Cortex of kidney (tissue), 1 donor: ENCODE data around the gene APCDD1L.
"Not testable (repeated sequence)": the region's sequence is repeated elsewhere in the genome, so short reads cannot be mapped to it uniquely, and the experiment has no call there.

Experiments
- DNase-seq: peaks from one replicate; lab custom pipeline; 2025; lab: John Stamatoyannopoulos, UW

Gene APCDD1L

DNA sequence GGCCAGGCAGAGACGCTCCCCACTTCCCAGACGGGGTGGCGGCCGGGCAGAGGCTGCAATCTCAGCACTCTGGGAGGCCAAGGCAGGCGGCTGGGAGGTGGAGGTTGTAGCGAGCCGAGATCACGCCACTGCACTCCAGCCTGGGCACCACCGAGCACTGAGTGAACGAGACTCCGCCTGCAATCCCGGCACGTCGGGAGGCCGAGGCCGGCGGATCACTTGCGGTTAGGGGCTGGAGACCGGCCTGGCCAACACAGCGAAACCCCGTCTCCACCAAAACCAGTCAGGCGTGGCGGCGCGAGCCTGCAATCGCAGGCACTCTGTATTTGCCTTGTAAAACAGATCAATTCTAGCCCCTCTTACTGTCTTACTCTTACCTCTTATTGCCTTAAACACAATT is 100.4 kb downstream of the APCDD1L start:
- DNase-seq: not testable (repeated sequence)

DNA sequence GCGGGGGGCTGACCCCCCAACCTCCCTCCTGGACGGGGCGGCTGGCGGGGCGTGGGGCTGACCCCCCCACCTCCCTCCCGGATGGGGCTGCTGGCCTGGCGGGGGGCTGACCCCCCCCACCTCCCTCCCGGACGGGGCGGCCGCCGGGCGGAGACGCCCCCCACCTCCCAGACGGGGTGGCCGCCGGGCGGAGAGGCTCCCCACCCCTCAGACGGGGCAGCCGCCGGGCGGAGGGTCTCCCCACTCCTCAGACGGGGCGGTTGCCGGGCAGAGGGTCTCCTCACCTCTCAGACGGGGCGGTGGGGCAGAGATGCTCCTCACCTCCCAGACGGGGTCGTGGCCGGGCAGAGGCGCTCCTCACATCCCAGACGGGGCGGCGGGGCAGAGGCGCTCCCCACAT is 101.0 kb downstream of the APCDD1L start:
- DNase-seq: not testable (repeated sequence)
